Measurements from ENCODE around the gene TOM1L1. TPM values are rescaled to one million over a fixed set of nuclear protein-coding genes. Genes with fewer than 3 reads are reported as not detected.

Gene TOM1L1
- total and polyA plus RNA-seq, 2 of the 8 experiments (the other 6 are each of a cell fraction or from before 2014, with no cell fraction given) = 47.0 to 60.8 TPM

GRCh38 chr17:54980375-54980774, 79.7 kb downstream of the TOM1L1 start (continued):
- TF ChIP-seq TAF7 (optimal IDR thresholded peaks at IDR 0.05; ENCODE audit: borderline replicate concordance, low read depth, low read length) = no peak
